ENCODE measurements around the gene EPS8L1. TPM values are rescaled to one million over a fixed set of nuclear protein-coding genes. Genes with fewer than 3 reads are reported as not detected.
"Not testable (repeated sequence)": the region's sequence is repeated elsewhere in the genome, so short reads cannot be mapped to it uniquely, and the experiment has no call there.

EPS8L1 gene
- total RNA-seq, 1 donor = 0.63 TPM

DNA sequence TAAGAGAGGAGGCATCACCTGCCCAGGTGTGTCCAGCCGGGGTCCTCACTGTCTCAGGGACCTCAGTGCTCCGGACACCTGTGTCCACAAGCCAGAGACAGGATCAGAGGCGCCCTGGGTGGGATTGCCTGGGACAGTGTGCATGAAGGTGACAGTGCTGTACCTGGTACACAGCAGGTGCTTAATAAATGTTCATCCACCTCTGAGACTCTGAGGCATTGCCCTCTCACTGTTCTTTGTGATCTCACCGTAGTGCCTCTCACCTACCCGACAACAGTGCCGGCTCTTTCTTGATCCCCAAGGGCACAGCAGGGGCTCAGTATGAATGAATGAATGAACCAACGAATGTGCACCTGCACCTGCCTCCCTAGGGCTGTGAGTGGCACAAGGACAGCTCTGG, 21.9 kb upstream of the EPS8L1 start:
- H3K4me3 ChIP-seq (ENCODE audit: low read depth, low read length) = no peak overlapping the region
- no peak for DNase-seq (ENCODE audit: low read depth)
- TF ChIP-seq, protein P1, sequence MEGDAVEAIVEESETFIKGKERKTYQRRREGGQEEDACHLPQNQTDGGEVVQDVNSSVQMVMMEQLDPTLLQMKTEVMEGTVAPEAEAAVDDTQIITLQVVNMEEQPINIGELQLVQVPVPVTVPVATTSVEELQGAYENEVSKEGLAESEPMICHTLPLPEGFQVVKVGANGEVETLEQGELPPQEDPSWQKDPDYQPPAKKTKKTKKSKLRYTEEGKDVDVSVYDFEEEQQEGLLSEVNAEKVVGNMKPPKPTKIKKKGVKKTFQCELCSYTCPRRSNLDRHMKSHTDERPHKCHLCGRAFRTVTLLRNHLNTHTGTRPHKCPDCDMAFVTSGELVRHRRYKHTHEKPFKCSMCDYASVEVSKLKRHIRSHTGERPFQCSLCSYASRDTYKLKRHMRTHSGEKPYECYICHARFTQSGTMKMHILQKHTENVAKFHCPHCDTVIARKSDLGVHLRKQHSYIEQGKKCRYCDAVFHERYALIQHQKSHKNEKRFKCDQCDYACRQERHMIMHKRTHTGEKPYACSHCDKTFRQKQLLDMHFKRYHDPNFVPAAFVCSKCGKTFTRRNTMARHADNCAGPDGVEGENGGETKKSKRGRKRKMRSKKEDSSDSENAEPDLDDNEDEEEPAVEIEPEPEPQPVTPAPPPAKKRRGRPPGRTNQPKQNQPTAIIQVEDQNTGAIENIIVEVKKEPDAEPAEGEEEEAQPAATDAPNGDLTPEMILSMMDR (IDR thresholded peaks at IDR 0.05; ENCODE audit: insufficient read depth, low read length) = no peak

DNA sequence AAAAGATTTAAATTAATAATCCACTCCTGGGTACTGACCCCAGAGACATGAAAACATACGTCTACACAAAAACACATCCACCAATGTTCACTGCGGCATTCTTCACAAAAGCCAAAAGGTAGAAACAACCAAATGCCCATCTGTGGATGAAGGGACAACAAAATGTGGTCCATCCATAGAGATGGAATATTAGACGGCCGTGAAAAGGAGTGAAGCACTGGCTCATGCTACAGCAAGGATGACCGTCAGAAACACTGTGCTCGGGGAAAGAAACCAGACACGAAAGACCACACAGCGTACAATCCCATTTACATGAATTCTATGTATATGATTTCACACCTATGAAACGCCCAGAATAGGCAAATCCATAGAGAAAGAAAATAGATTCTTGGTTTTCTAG, 18.8 kb upstream of the EPS8L1 start:
- no peak for DNase-seq (ENCODE audit: low read depth)
- TF ChIP-seq, protein P1 (IDR thresholded peaks at IDR 0.05; ENCODE audit: insufficient read depth, low read length) = no peak
- H3K4me3 ChIP-seq (ENCODE audit: low read depth, low read length) = no peak overlapping the region

DNA sequence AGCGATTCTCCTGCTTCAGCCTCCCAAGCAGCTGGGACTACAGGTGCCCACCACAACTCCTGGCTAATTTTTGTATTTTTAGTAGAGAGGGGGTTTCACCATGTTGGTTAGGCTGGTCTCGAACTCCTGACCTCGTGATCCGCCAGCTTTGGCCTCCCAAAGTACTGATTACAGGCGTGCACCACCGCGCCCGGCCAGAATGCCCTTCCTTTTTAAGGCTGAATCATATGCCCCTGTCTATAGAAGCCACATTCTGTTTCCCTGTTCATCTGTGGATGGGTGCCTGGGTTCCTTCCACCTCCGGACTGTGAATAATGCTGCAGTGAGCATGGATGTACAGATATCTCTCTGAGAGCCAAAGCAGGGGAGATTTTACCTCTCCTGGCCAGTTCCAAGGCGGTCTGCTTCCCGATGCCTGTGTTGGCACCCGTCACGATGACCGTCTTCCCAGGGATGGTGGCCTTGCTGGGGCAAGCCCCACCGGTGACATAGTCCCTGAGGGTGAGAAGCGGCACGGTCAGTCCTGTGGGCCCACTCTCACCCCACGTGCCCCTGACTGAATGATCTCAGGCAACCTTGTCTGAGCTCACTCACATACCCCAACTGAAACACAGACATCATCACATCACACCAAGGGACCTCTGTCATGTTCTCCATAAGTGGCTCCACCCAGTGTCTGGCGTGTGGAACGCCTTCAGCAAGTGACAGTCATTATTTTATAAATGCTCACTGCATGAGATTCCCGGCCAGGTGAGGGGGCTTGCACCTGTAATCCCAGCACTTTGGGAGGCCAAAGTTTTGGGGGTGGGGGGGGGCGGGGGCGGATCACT, 16.7 kb upstream of the EPS8L1 start:
- no peak for DNase-seq (ENCODE audit: low read depth)
- H3K4me3 ChIP-seq (ENCODE audit: low read depth, low read length) = no peak overlapping the region
- TF ChIP-seq, protein P1 (IDR thresholded peaks at IDR 0.05; ENCODE audit: insufficient read depth, low read length) = no peak

DNA sequence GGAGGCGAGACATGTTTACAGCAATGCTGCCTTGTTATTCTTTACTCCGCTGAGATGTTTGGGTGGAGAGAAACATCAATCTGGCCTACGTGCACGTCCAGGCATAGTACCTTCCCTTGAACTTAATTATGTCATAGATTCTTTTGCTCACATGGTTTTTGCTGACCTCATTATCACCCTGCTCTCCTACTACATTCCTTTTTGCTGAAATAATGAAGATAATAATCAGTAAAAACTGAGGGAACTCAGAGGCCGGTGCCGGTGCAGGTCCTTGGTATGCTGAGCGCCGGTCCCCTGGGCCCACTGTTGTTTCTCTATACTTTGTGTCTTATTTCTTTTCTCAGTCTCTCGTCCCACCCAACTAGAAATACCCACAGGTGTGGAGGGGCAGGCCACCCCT, 15.4 kb upstream of the EPS8L1 start:
- DNase-seq (ENCODE audit: low read depth); H3K4me3 ChIP-seq (ENCODE audit: low read depth, low read length): not testable (repeated sequence)

DNA sequence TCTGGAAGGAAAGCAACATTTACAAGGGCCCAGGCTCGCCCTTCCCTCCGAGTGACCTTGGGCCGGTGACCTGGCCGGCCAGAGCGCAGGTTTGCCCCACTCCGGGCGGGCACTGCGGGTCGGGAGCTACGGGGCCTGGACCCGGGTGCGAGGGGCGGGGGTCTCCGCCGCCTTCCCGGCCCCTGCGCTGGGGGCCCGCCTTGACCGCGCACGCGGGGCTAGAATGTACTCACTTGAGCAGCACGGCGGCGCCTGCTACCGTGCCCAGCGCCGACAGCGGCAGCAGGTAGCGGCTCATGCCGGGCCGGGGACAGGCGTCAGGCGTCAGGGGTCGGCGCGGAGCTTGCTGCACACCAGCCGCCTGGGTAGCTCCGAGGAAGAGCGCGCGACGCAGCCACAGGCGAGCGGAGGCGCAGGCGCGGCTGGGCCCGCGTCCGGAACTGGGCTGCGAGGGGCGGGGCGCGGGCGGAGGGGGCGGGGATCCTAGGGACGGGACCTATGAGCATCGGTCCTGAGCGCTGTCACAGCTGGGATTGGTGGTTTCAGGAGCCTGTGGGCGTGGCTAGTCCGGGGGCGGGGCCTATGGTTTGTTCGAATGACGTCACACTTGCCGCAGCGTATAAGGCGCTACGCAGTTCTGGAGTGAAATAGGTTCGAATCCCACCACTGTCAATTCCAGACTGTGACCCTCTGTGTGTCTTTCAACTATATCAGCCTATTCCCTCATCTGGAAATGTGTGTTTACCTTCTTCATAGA, 12.8 kb upstream of the EPS8L1 start, which contains the start of gene RDH13:
Gene RDH13, minus strand, starts transcription at position 414 of the 757 bp plus-strand sequence. Its CDS starts 116 bp downstream, at position 298.
- TF ChIP-seq, protein P1 (IDR thresholded peaks at IDR 0.05; ENCODE audit: insufficient read depth, low read length) = no peak
- peak within 1 kb of the TSS; percentile 79 for H3K4me3 ChIP-seq (ENCODE audit: low read depth, low read length)
- peak; percentile 96 for DNase-seq (ENCODE audit: low read depth)

DNA sequence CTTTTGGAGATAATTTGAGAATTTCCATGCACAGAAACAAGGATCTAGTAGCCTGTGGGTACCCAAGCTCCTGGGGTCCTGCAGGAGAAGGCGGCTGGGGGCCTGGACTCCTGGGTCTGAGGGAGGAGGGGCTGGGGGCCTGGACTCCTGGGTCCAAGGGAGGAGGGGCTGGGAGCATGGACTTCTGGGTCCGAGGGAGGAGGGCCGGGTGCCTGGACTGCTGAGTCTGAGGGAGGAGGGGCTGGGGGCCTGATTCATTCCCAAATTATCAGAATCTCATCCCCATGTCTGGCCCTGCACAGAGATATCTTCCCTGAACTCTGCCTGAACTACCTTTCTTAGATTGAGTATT, 12.2 kb upstream of the EPS8L1 start:
- no peak for DNase-seq (ENCODE audit: low read depth)
- TF ChIP-seq, protein P1 (IDR thresholded peaks at IDR 0.05; ENCODE audit: insufficient read depth, low read length) = no peak
- H3K4me3 ChIP-seq (ENCODE audit: low read depth, low read length) = peak overlapping the region; percentile 60

DNA sequence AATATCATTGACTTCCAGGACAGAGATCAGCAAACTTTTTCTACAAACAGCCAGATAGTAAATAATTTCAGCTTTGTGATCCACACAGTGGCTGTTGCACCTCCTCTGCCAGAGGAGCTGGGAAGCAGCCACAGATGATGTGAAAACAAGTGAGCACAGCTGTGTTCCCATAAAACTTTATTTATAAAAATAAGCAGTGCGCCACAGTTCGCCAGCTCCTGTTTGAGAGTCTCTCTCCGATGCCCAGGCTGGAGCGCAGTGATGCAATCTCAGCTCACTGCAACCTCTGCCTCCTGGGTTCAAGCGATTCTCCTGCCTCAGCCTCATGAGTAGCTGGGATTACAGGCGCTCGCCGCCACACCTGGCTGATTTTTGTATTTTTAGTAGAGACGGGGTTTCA, 10.2 kb upstream of the EPS8L1 start:
- not testable (repeated sequence) for H3K4me3 ChIP-seq (ENCODE audit: low read depth, low read length); DNase-seq (ENCODE audit: low read depth)

Data from fibroblast of the aortic adventitia (primary cell).